GM13977 (cell line): ENCODE results near the gene COL2A1.

ENCODE experiments used
- DNase-seq: peaks from one replicate; pipeline ENCODE4 v3.0.0; 2012; ENCODE audit warnings: low spot score
- in situ Hi-C: fragments of 300-500 bp; cut with MboI; formaldehyde crosslinking; loops from one replicate; pipeline ENCODE4 v1.12.0; 2022; ENCODE audit warnings: low sequenced_read_pairs, low pct_unique_long_range_greater_than_20kb, mixed read lengths, inconsistent platforms; ENCODE audit not compliant: unreplicated experiment
- TF ChIP-seq, protein P1 (sequence below): IDR thresholded peaks from 2 replicates; pipeline ENCODE4 v1.5.1; 2012; ENCODE audit warnings: mild to moderate bottlenecking, control low read depth; ENCODE audit not compliant: insufficient read depth; ENCODE audit errors: extremely low read depth, missing control alignments

Gene COL2A1

DNA sequence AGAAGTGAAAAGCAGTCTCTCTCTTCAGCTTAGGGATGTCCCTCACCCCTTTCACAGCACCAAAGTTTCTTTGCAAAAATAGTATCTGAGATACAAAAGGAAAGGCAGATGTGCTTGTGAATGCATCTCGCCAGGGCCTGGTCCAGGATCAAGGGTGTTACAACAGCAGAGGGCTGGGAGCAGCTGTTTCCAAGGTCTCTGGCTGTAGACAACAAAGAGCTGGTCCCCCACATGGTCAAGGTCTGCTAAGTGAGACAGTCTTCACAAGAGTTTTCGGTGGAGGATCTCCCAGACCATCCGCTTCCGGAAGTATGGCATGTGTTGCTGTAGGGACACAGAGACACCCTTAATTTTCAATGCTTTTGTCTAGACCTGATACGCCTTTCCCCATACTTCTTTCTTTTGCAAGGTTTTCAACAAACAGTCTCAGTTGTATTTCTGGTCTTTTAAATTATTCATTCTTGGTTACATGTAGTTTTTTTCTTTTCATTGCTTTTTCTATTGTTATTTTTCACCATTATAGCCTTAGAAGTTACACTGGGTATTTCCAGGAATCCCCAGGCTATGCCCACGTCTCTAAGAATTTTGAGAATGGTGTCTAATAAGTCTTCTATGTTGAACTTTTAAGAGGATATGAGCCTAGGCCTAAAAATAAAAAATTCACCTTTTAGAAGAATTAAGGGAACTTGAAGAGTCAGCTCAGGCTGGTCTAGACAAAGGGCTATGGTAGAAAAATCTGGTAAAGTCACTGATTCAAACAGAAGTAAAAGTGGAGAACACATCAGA, 41.0 kb upstream of the COL2A1 start:
- TF ChIP-seq, protein P1, sequence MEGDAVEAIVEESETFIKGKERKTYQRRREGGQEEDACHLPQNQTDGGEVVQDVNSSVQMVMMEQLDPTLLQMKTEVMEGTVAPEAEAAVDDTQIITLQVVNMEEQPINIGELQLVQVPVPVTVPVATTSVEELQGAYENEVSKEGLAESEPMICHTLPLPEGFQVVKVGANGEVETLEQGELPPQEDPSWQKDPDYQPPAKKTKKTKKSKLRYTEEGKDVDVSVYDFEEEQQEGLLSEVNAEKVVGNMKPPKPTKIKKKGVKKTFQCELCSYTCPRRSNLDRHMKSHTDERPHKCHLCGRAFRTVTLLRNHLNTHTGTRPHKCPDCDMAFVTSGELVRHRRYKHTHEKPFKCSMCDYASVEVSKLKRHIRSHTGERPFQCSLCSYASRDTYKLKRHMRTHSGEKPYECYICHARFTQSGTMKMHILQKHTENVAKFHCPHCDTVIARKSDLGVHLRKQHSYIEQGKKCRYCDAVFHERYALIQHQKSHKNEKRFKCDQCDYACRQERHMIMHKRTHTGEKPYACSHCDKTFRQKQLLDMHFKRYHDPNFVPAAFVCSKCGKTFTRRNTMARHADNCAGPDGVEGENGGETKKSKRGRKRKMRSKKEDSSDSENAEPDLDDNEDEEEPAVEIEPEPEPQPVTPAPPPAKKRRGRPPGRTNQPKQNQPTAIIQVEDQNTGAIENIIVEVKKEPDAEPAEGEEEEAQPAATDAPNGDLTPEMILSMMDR: no peak
- no peak for DNase-seq
- in situ Hi-C loops: no loop called here

DNA sequence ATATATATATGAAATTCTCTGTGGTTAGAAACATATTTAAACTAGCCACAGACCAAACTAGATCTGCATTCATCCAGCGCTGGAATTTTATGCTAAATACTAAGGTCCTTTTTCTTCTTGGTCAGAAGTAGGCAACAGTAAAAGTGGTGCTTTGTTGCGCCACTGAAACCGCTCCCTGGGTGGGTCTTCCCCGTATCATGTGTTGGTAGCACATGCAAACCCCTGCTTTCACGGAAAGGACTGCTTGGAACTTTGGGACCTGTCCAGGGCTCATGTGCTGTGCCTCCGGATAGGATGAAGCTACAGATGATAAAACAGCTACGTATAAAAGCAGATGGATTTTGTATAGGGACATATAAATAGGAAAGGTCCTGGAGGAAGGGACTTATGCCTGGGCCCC, 40.1 kb upstream of the COL2A1 start:
- no peak for DNase-seq
- TF ChIP-seq, protein P1: no peak
- in situ Hi-C loops: no loop called here

DNA sequence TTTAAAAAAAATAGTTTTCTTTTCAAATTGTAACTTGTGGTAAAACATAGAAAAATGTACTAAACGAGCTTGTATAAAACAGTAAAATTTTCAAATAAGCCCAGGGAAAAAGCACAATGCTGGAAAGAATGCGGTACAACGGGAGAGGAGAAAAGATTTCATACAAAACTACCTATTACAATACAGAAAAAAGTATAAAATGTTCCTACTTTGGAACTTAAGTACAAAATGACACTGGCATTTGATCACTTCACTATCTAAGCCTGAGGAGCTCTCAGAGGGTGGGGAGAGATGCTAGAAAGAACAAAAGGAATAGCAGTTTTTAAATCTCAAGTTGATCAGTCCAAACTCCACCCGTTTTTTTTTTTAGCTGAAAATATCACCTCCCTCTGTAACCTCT, 39.5 kb upstream of the COL2A1 start:
- TF ChIP-seq, protein P1: no peak
- no peak for DNase-seq
- in situ Hi-C loops: no loop called here

DNA sequence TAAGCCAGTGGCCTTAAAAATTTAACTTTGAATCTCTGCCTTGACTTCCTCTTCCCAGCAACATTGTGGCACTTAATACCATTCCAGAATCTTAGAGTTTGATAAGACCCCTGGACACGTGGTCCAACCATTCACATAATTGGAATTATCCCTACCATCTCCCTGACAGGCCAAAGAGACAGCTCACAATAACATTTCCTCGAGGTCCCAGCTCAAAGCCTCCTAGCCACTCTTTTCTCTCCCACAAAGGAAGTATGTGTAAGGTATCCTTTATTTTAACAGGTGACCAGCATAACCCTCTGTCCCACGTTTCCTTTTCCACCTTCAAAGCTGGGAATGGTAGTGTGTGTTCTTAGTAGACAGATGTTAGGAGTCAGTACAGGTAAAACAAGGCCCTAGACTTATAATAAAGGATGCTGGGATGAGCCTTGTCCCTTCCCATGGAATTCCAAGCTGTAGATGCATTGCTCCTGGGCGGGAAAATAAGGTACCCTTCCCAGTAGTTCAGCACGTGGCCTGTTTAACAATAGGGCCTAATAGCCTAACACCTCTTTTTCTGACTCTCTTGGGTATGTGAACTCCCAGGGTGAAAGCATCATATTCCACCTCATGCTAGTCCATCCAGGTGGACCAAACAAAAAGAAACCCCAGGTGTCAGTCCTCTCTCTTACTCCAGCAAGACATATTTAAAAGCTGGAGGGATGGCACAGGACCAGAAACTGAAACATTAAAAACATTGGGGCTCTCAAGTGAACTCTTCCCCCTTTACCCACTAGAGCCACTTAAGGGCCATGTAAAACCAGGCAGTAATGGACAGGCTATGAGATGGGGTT, 37.5 kb upstream of the COL2A1 start:
- TF ChIP-seq, protein P1: no peak
- DNase-seq: no peak
- in situ Hi-C loops: no loop called here

DNA sequence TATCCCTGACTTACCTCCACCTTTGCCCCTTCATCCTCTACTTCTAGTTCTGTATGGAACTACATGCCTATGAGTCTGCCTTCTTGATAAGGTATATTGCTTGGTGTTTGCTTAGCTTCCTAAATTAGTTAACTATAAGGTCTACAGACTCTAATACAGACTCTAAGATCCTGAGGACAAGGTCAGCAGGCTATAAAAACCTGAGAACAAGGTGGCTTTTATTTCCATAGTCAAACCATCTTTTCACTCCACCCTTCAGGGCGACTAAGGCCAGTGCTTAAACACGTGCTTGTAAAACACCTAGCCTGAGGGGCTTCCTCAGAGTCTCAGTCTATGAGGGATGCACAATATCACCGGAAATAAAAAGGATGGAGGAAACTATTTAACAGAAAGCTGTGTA, 36.1 kb upstream of the COL2A1 start:
- TF ChIP-seq, protein P1: no peak
- no peak for DNase-seq
- in situ Hi-C loops: no loop called here

DNA sequence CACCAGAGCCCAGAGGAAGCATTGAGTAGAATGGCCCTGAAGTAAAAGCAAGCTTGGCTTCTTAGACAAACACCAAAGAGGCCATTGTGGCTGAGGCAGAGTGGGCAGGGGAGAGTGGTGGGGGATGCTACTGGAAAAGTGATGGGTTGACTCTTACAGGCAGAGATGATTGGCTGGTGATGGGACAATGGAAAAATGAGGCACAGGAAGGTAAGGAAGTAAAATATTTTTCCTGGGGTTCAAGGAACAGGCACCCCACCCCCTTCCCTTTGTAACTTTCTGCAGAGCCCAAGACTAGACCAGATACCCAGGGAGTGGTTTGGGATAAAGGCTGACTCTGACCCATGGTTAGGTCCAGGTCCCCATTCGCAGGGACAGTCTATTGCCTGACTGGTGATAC, 34.9 kb upstream of the COL2A1 start:
- no peak for DNase-seq
- TF ChIP-seq, protein P1: no peak
- in situ Hi-C loops: no loop called here
